NCI-H1417 treated with DMSO at 0.1 percent for 48 hours (cell line): ENCODE results near the gene KRT1.

Experiments used
- DNase-seq: peaks from one replicate; lab custom pipeline; 2025; lab: John Stamatoyannopoulos, UW

Gene KRT1

GRCh38 chr12:52634266-52635056, 45.7 kb downstream of the KRT1 start:
- DNase-seq, result no peak

GRCh38 chr12:52633383-52633782, 46.8 kb downstream of the KRT1 start:
- DNase-seq, result no peak

- no peak for DNase-seq
Observed at GRCh38 chr12:52632656-52633055, 47.6 kb downstream of the KRT1 start.

- DNase-seq, result no peak
Observed at GRCh38 chr12:52631676-52632459, 48.3 kb downstream of the KRT1 start.

- no peak for DNase-seq
Observed at GRCh38 chr12:52631264-52631663, 48.9 kb downstream of the KRT1 start.

- no peak for DNase-seq
Observed at GRCh38 chr12:52630599-52631200, 49.5 kb downstream of the KRT1 start.

- no peak for DNase-seq
Observed at GRCh38 chr12:52630008-52630500, 50.2 kb downstream of the KRT1 start.

GRCh38 chr12:52629281-52630007, 50.8 kb downstream of the KRT1 start:
- no peak for DNase-seq

GRCh38 chr12:52628841-52629240, 51.4 kb downstream of the KRT1 start:
- no peak for DNase-seq

- DNase-seq, result no peak
Observed at GRCh38 chr12:52628111-52628507, 52.1 kb downstream of the KRT1 start.

- no peak for DNase-seq
Observed at GRCh38 chr12:52627395-52628110, 52.7 kb downstream of the KRT1 start.
